Breast epithelium (tissue), 3 donors: ENCODE measurements around the gene ITPKC.

Source experiments
- CTCF ChIP-seq, 3 donors: fragments of 450-650 bp; IDR thresholded peaks; one replicate each; pipeline ENCODE4 v1.5.1; 2016 to 2017; ENCODE audit warnings: antibody characterized with exemption in 3 of 3, mild to moderate bottlenecking in 3 of 3, moderate library complexity in 3 of 3
- POLR2A ChIP-seq: fragments of 450-650 bp; IDR thresholded peaks from one replicate; pipeline ENCODE4 v1.6.1; 2016; ENCODE audit warnings: antibody characterized with exemption, mild to moderate bottlenecking, moderate library complexity

GRCh38 chr19:40692212-40692551, 24.7 kb upstream of the ITPKC start:
- TF ChIP-seq POLR2A (no peak), CTCF (IDR thresholded peaks at IDR 0.05) (no peak)
